Measurements from ENCODE around the gene CASKIN1.
"Not testable (repeated sequence)": the region's sequence is repeated elsewhere in the genome, so short reads cannot be mapped to it uniquely, and the experiment has no call there.

CASKIN1 gene

GRCh38 chr16:2148714-2149629, 47.4 kb downstream of the CASKIN1 start:
- no peak for TF ChIP-seq ZNF274 (IDR thresholded peaks at IDR 0.05; ENCODE audit: low read depth, low read length)
- peak overlapping the region; percentile 14; the same call in 1 of the 2 replicates for H3K4me3 ChIP-seq (ENCODE audit: low read length)

GRCh38 chr16:2147981-2148671, 48.3 kb downstream of the CASKIN1 start, which contains the start of gene RAB26:
TSS of gene RAB26 (plus strand) at chr16:2148625. CDS start at chr16:2148784, 159 bp downstream.
- no peak for TF ChIP-seq ZNF274 (IDR thresholded peaks at IDR 0.05; ENCODE audit: low read depth, low read length)
- peak within 1 kb of the TSS; percentile 14; the same call in 1 of the 2 replicates for H3K4me3 ChIP-seq (ENCODE audit: low read length)

- H3K4me3 ChIP-seq (ENCODE audit: low read length), result no peak overlapping the region
- no peak for TF ChIP-seq ZNF274 (IDR thresholded peaks at IDR 0.05; ENCODE audit: low read depth, low read length)
Measured at GRCh38 chr16:2147378-2147777, 49.0 kb downstream of the CASKIN1 start.

- no peak for TF ChIP-seq ZNF274 (IDR thresholded peaks at IDR 0.05; ENCODE audit: low read depth, low read length)
- H3K4me3 ChIP-seq (ENCODE audit: low read length), result no peak overlapping the region
Measured at GRCh38 chr16:2145843-2146242, 50.6 kb downstream of the CASKIN1 start.

- TF ChIP-seq ZNF274 (IDR thresholded peaks at IDR 0.05; ENCODE audit: low read depth, low read length), result no peak
- H3K4me3 ChIP-seq (ENCODE audit: low read length), result no peak overlapping the region
Measured at GRCh38 chr16:2143878-2144485, 52.4 kb downstream of the CASKIN1 start.

- TF ChIP-seq ZNF274 (IDR thresholded peaks at IDR 0.05; ENCODE audit: low read depth, low read length), result no peak
- no peak overlapping the region for H3K4me3 ChIP-seq (ENCODE audit: low read length)
Measured at GRCh38 chr16:2142942-2143877, 53.2 kb downstream of the CASKIN1 start.

GRCh38 chr16:2135770-2136490, 60.5 kb downstream of the CASKIN1 start, which contains the start of gene PKD1:
TSS of gene PKD1 (minus strand) at chr16:2135898. CDS start at chr16:2135689, 209 bp downstream.
- H3K4me3 ChIP-seq (ENCODE audit: low read length), result peak within 1 kb of the TSS; percentile 67; the same call in 1 of the 2 replicates

- peak overlapping the region; percentile 67; the same call in 1 of the 2 replicates for H3K4me3 ChIP-seq (ENCODE audit: low read length)
Measured at GRCh38 chr16:2135071-2135470, 61.3 kb downstream of the CASKIN1 start.

GRCh38 chr16:2133797-2134196, 62.6 kb downstream of the CASKIN1 start:
- H3K4me3 ChIP-seq (ENCODE audit: low read length), result not testable (repeated sequence)

- H3K4me3 ChIP-seq (ENCODE audit: low read length), result not testable (repeated sequence)
Measured at GRCh38 chr16:2129890-2130447, 66.4 kb downstream of the CASKIN1 start.

- H3K4me3 ChIP-seq (ENCODE audit: low read length), result not testable (repeated sequence)
Measured at GRCh38 chr16:2129251-2129650, 67.2 kb downstream of the CASKIN1 start.

GRCh38 chr16:2127630-2128280, 68.7 kb downstream of the CASKIN1 start:
- not testable (repeated sequence) for H3K4me3 ChIP-seq (ENCODE audit: low read length)
